Fibroblast of upper back skin (primary cell): ENCODE data around the gene UGT8.
"Not testable (repeated sequence)": the region's sequence is repeated elsewhere in the genome, so short reads cannot be mapped to it uniquely, and the experiment has no call there.

Experiments used
- DNase-seq: peaks from one replicate; pipeline ENCODE4 v3.0.0-alpha.2; 2013

UGT8 gene

GRCh38 chr4:114598191-114599121 lies at the start of gene UGT8:
TSS of gene UGT8 (plus strand) at chr4:114598807. CDS start at chr4:114622881, 24,074 bp downstream.
- DNase-seq, result peak; percentile 1

- no peak for DNase-seq
These were observed 49.0 kb upstream of the UGT8 start for GRCh38 chr4:114549638-114550037.

DNA sequence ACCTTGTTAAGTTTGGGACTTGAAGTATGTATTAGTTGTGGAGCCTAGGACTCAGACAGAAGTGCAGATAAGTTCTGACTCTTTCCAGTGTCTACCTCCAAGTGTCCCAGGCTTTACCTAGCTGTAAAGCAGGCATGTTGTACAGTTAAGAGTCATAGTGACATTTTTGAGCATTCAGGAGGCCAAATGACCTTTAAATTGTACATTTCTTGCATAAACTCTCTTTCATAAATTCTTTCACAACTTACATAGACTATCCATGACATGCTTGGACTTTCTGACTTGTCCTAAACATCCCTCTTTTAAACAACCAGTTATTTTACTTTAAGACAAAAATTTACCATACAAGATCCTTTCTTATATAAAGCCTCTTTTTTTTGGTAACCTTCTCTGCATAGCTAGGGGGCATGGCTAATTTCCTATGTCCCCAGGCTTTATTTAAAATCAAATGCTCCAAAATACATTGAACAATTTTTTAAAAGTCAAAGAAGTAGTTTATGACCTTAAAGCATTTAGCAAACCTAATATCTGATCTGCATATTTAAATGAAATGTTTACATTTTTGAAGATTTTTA lies 40.1 kb upstream of the UGT8 start:
- DNase-seq, result no peak

DNA sequence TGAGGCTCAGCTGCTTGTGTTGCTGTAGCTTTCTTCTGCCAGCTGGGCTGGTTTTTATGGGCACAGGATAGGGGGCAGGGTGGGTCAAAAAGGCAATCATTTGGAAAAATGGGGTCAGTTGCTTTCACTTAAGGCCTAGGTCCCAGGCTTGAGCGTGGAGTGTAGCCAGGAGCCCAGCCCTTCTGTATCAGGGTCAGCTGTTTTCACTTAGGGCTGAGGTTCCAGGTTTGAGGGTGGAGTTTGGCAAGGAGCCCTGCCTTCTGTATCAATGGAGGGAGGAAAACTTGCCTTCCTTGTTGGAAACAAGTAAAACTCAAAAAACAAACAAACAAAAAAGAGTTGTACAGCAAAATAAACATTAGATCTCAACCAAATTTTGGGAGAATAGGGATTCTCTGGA lies 37.0 kb upstream of the UGT8 start:
- DNase-seq, result no peak

DNA sequence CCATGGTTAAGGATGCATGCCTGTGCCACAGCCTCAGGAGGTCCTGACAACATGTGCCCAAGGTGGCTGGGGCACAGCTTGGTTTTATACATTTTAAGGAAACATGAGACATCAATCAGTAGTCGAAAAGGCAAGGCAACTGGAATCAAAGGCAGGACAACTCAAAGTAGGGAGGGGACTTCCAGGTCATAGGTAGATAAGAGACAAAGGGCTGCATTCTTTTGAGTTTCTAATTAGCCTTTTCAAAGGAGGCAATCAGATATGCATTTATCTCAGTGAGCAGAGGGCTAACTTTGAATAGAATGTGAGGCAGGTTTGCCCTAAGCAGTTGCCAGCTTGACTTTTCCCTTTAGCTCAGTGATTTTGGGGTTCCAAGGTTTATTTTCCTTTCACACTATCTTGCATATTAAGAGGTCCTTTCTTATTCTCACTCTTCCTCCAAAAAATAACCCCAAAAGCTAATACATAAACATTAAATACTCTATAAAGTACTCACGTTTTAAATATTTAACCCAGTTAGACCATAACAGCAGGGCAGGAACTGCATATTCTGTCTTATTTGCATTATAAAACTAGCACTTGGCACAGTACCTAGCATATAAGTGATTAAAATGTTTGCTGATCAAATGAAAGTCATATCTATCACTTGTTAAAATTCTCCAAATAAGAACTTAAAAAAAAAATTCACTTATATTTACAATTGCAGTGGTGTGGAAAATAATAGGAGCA lies 36.3 kb upstream of the UGT8 start:
- no peak for DNase-seq

GRCh38 chr4:114563536-114564315 lies 34.9 kb upstream of the UGT8 start:
- DNase-seq, result no peak

DNA sequence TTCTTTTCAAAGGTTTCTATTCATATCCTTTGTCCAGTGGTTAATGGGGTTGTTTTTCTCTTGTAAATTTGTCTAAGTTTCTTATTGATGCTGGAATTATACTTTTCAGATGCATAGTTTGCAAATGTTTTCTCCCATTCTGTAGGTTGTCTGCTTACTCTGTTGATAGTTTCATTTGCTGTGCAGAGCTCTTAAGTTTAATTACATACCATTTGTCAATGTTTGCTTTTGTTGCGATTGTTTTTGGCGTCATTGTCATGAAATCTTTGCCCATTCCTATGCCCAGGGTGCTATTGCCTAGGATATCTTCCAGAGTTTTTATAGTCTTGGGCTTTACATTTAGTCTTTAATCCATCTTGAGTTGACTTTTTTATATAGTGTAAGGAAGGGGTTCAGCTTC lies 21.2 kb upstream of the UGT8 start:
- no peak for DNase-seq

DNA sequence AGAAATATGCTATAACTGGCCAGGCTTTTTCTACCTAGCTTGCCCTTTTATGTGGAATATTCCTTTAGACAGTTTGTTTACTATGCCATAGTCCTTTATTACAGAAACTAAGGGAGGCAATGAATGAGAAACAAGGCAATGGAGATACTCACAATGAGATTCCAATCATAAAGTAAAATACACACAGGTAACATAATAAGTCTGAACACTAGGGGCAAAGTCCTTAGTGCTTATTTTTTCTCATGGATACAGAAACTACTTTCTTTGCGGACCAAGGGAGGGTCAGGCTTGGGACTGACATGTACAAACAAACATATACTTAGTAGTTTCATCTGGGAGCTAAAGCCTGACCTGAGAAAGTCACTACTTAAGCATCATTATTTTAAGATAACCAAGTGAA lies 16.0 kb upstream of the UGT8 start:
- DNase-seq, result no peak

DNA sequence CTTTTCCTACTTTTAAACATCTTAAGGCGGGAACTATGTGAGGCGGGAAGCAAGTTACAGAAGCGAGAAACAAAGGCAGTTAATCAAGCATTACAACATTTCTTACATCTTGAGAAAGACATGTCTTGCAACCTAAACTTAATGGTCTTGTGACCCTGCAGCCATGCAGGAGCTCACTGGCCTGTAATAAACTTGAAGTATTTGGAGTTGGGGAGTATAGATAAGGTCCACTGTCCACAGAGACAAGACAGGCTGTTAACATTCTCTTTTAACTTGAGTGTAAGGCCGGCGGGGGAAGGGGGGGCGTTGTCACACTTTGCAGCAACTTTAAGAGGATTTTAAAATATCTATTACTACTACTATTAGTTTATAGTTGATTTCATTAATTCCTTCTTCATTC lies 10.3 kb upstream of the UGT8 start:
- DNase-seq, result no peak

GRCh38 chr4:114590360-114590759 lies 8.2 kb upstream of the UGT8 start:
- DNase-seq, result not testable (repeated sequence)

DNA sequence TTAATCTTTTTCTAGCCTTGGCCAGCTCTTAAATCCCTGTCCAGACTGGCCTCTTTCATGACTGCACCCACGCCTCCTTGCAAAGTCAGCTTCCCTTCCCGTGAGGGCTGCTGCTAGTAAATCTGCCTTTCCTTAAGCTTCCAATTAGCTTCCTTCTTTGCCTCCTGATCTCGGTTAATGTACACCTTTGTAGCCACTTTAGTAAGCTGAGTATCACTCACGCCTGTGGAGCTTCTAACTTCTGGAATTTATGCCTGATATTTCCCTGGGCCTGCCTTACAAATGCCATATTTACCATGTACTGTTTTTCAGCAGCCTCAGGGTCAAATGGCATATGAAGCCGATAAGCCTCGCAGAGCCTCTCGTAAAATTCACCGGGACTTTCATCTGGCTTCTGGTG lies 5.1 kb upstream of the UGT8 start:
- no peak for DNase-seq

GRCh38 chr4:114595207-114595606 lies 3.4 kb upstream of the UGT8 start:
- no peak for DNase-seq

- no peak for DNase-seq
These were observed 2.7 kb upstream of the UGT8 start for GRCh38 chr4:114595921-114596320.

GRCh38 chr4:114597410-114598115 lies 1.0 kb upstream of the UGT8 start:
- no peak for DNase-seq

DNA sequence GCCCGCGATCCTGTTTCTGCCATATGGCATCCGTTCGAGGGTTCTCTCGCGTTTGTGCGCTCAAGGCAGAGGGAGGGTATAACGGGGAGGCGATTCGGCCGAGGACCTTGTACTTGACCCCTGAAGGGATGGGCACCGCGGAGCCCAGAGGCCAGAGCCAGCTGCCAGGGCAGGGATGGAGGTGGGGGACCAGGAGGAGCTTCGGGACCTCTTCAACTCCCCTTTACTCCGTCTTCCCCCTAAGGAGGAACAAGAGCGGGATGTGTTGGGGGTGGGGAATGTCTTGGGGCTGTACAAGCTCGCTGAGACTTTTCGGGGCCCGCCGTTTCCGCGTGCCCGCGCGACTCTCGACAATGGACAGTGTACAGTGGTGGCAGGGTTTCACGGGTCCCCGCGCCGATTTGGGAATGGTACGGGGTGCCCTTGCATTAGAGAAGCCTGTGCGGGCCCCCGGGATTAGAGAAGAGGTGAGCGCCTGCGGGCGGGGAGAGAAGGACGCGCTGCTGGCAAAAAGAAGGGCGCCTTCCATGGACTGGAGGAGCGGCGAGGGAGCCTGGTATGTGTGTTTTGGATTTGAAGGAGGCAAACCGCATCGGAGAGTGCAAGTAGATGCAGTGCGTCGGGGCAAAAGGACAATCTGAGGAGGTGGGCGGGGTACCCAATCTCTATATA lies 760 bp downstream of the UGT8 start:
- no peak for DNase-seq

- DNase-seq, result no peak
These were observed 1.4 kb downstream of the UGT8 start for GRCh38 chr4:114599903-114600552.

DNA sequence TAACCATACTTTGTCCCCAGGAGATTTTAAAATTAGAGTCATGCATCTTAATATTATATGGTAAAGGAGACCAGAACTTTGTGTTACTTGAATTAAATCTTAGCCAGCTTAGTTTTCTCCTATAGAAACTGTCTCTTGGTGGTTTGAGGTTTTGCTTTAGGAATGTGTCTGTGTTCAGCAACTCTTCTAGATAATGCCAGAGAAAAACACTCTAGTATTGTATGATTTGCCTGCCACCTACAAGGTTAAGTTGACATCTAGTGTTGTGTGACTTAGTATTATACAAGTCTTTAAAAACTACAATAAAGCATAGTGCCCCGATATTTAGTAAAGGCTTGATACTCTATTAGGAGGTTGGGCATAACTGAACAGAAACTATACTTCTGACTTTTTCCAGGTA lies 2.1 kb downstream of the UGT8 start:
- no peak for DNase-seq

- no peak for DNase-seq
These were observed 2.9 kb downstream of the UGT8 start for GRCh38 chr4:114601304-114602052.

- DNase-seq, result no peak
These were observed 4.9 kb downstream of the UGT8 start for GRCh38 chr4:114603497-114603896.

- DNase-seq, result no peak
These were observed 7.6 kb downstream of the UGT8 start for GRCh38 chr4:114606245-114606644.
